ENCODE data around the gene PPL. TPM values are rescaled to one million over a fixed set of nuclear protein-coding genes. Genes with fewer than 3 reads are reported as not detected.
A peak's percentile ranks its signal among the peaks of the same experiment; 100 is the strongest.

PPL gene
- total and polyA plus RNA-seq, 2 of the 13 experiments (the other 11 are each of a cell fraction or from before 2014, with no cell fraction given): 5.7 to 6.6 TPM

GRCh38 chr16:4924593-4925292 lies 12.2 kb downstream of the PPL start (continued):
- TF ChIP-seq THRA (CRISPR knock-in tag; IDR thresholded peaks at IDR 0.05; ENCODE audit: borderline replicate concordance) (0 out of 2 replicates have a peak, but pooled peaks have one; percentile 17), ZNF331 (CRISPR knock-in tag; IDR thresholded peaks at IDR 0.05) (peak; percentile 73; the same call in 1 of the 2 replicates), SRSF4 (IDR thresholded peaks at IDR 0.05; ENCODE audit: low read depth, low read length, poor library complexity, severe bottlenecking) (no peak), ZNF510 (CRISPR knock-in tag; IDR thresholded peaks at IDR 0.05; ENCODE audit: low read depth) (no peak), HOXA5 (CRISPR knock-in tag; IDR thresholded peaks at IDR 0.05) (no peak), ERF (CRISPR knock-in tag; IDR thresholded peaks at IDR 0.05) (0 out of 2 replicates have a peak, but pooled peaks have one; percentile 23), ZNF18 (CRISPR knock-in tag; IDR thresholded peaks at IDR 0.05; ENCODE audit: insufficient replicate concordance) (no peak), RAD21 (CRISPR knock-in tag; IDR thresholded peaks at IDR 0.05) (peak; percentile 67; the same call in 1 of the 2 replicates), MIER3 (CRISPR knock-in tag; IDR thresholded peaks at IDR 0.05; ENCODE audit: borderline replicate concordance) (peak; percentile 56; the same call in 1 of the 2 replicates), ZNF713 (CRISPR knock-in tag; IDR thresholded peaks at IDR 0.05) (0 out of 2 replicates have a peak, but pooled peaks have one; percentile 47), ZNF484 (CRISPR knock-in tag; IDR thresholded peaks at IDR 0.05; ENCODE audit: borderline replicate concordance, low read depth) (no peak), ZFP41 (CRISPR knock-in tag; IDR thresholded peaks at IDR 0.05; ENCODE audit: borderline replicate concordance) (no peak), MAF1 (CRISPR knock-in tag; IDR thresholded peaks at IDR 0.05; ENCODE audit: borderline replicate concordance) (no peak), UBTF (CRISPR knock-in tag; IDR thresholded peaks at IDR 0.05) (peak; percentile 70), ZNF232 (CRISPR knock-in tag; IDR thresholded peaks at IDR 0.05; ENCODE audit: borderline replicate concordance) (no peak), ELF3 (CRISPR knock-in tag; IDR thresholded peaks at IDR 0.05) (peak; percentile 36), MED13 (CRISPR knock-in tag; IDR thresholded peaks at IDR 0.05) (no peak), SCMH1 (CRISPR knock-in tag; IDR thresholded peaks at IDR 0.05; ENCODE audit: borderline replicate concordance) (no peak), KDM5B (CRISPR knock-in tag; IDR thresholded peaks at IDR 0.05; ENCODE audit: borderline replicate concordance) (0 out of 2 replicates have a peak, but pooled peaks have one; percentile 25), BCL6 (CRISPR knock-in tag; IDR thresholded peaks at IDR 0.05) (peak; percentile 37; the same call in 1 of the 2 replicates), JUND (CRISPR knock-in tag; IDR thresholded peaks at IDR 0.05) (peak; percentile 71; the same call in 1 of the 2 replicates), ZNF720 (CRISPR knock-in tag; IDR thresholded peaks at IDR 0.05) (no peak), NRL (CRISPR knock-in tag; IDR thresholded peaks at IDR 0.05; ENCODE audit: borderline replicate concordance) (peak; percentile 18; the same call in 1 of the 2 replicates), ZMYM2 (CRISPR knock-in tag; IDR thresholded peaks at IDR 0.05) (no peak), ZNF746 (CRISPR knock-in tag; IDR thresholded peaks at IDR 0.05) (no peak), ZKSCAN8 (CRISPR knock-in tag; IDR thresholded peaks at IDR 0.05; ENCODE audit: borderline replicate concordance) (0 out of 2 replicates have a peak, but pooled peaks have one; percentile 38)

Data from HepG2 (cell line).